ENCODE measurements around the gene SHISA9.

The SHISA9 gene

GRCh38 chr16:12876778-12877177 is 24.6 kb upstream of the SHISA9 start:
- H3K9ac ChIP-seq (ENCODE audit: low read depth, low read length) = no peak overlapping the region

GRCh38 chr16:12878973-12879372 is 22.4 kb upstream of the SHISA9 start:
- Histone ChIP-seq H3K4me3 (ENCODE audit: low read length) (no peak overlapping the region), H3K36me3 (ENCODE audit: insufficient read depth, low read length) (no peaks in the 10 kb centered on the region), H3K9ac (ENCODE audit: low read depth, low read length) (no peak overlapping the region), H3K9me3 (replicated peaks; ENCODE audit: low read length) (no peaks in the 10 kb centered on the region), H3K4me1 (ENCODE audit: control insufficient read depth, insufficient read depth, low read length) (peaks cover 9% of the 10 kb centered on the region), H3K27me3 (ENCODE audit: control insufficient read depth, insufficient read depth, low read length) (no peaks in the 10 kb centered on the region), H3K4me2 (ENCODE audit: low read length) (no peak overlapping the region)

More at GRCh38 chr16:12876778-12877177, 24.6 kb upstream of the SHISA9 start:
- no peaks in the 10 kb centered on the region for H3K36me3 ChIP-seq (ENCODE audit: insufficient read depth, low read length)
- peaks cover 15% of the 10 kb centered on the region for H3K4me1 ChIP-seq (ENCODE audit: control insufficient read depth, insufficient read depth, low read length)
- H3K27me3 ChIP-seq (ENCODE audit: control insufficient read depth, insufficient read depth, low read length) = no peaks in the 10 kb centered on the region
- no peaks in the 10 kb centered on the region for H3K9me3 ChIP-seq (replicated peaks; ENCODE audit: low read length)
- H3K4me2 ChIP-seq (ENCODE audit: low read length) = no peak overlapping the region
- no peak overlapping the region for H3K4me3 ChIP-seq (ENCODE audit: low read length)

- Histone ChIP-seq H3K4me3 (ENCODE audit: low read length) (no peak overlapping the region), H3K27me3 (ENCODE audit: control insufficient read depth, insufficient read depth, low read length) (no peaks in the 10 kb centered on the region), H3K4me1 (ENCODE audit: control insufficient read depth, insufficient read depth, low read length) (peaks cover 1% of the 10 kb centered on the region), H3K36me3 (ENCODE audit: insufficient read depth, low read length) (no peaks in the 10 kb centered on the region), H3K4me2 (ENCODE audit: low read length) (no peak overlapping the region), H3K9ac (ENCODE audit: low read depth, low read length) (no peak overlapping the region), H3K9me3 (replicated peaks; ENCODE audit: low read length) (no peaks in the 10 kb centered on the region)
These were observed 21.6 kb upstream of the SHISA9 start for GRCh38 chr16:12879812-12880211.

GRCh38 chr16:12881182-12881581 is 20.2 kb upstream of the SHISA9 start:
- H3K4me1 ChIP-seq (ENCODE audit: control insufficient read depth, insufficient read depth, low read length) = no peaks in the 10 kb centered on the region
- no peaks in the 10 kb centered on the region for H3K36me3 ChIP-seq (ENCODE audit: insufficient read depth, low read length)
- no peak overlapping the region for H3K4me2 ChIP-seq (ENCODE audit: low read length)
- H3K9ac ChIP-seq (ENCODE audit: low read depth, low read length) = no peak overlapping the region
- no peaks in the 10 kb centered on the region for H3K27me3 ChIP-seq (ENCODE audit: control insufficient read depth, insufficient read depth, low read length)
- H3K9me3 ChIP-seq (replicated peaks; ENCODE audit: low read length) = no peaks in the 10 kb centered on the region
- no peak overlapping the region for H3K4me3 ChIP-seq (ENCODE audit: low read length)

GRCh38 chr16:12881740-12882139 is 19.7 kb upstream of the SHISA9 start:
- Histone ChIP-seq H3K9ac (ENCODE audit: low read depth, low read length) (no peak overlapping the region), H3K4me2 (ENCODE audit: low read length) (no peak overlapping the region), H3K4me1 (ENCODE audit: control insufficient read depth, insufficient read depth, low read length) (no peaks in the 10 kb centered on the region), H3K9me3 (replicated peaks; ENCODE audit: low read length) (no peaks in the 10 kb centered on the region), H3K36me3 (ENCODE audit: insufficient read depth, low read length) (no peaks in the 10 kb centered on the region), H3K4me3 (ENCODE audit: low read length) (no peak overlapping the region), H3K27me3 (ENCODE audit: control insufficient read depth, insufficient read depth, low read length) (no peaks in the 10 kb centered on the region)

- no peaks in the 10 kb centered on the region for H3K9me3 ChIP-seq (replicated peaks; ENCODE audit: low read length)
These were observed 15.7 kb upstream of the SHISA9 start for GRCh38 chr16:12885742-12886141.

GRCh38 chr16:12891836-12892235 is 9.6 kb upstream of the SHISA9 start:
- H3K36me3 ChIP-seq (ENCODE audit: insufficient read depth, low read length) = no peaks in the 10 kb centered on the region

More at GRCh38 chr16:12885742-12886141, 15.7 kb upstream of the SHISA9 start:
- H3K36me3 ChIP-seq (ENCODE audit: insufficient read depth, low read length) = no peaks in the 10 kb centered on the region
- no peak overlapping the region for H3K4me2 ChIP-seq (ENCODE audit: low read length)
- H3K4me3 ChIP-seq (ENCODE audit: low read length) = no peak overlapping the region
- H3K4me1 ChIP-seq (ENCODE audit: control insufficient read depth, insufficient read depth, low read length) = no peaks in the 10 kb centered on the region
- no peak overlapping the region for H3K9ac ChIP-seq (ENCODE audit: low read depth, low read length)
- peaks cover 4% of the 10 kb centered on the region for H3K27me3 ChIP-seq (ENCODE audit: control insufficient read depth, insufficient read depth, low read length)

GRCh38 chr16:12893050-12893750 is 8.2 kb upstream of the SHISA9 start:
- H3K9ac ChIP-seq (ENCODE audit: low read depth, low read length) = no peak overlapping the region
- peaks cover 4% of the 10 kb centered on the region for H3K27me3 ChIP-seq (ENCODE audit: control insufficient read depth, insufficient read depth, low read length)
- H3K4me1 ChIP-seq (ENCODE audit: control insufficient read depth, insufficient read depth, low read length) = peaks cover 2% of the 10 kb centered on the region
- no peaks in the 10 kb centered on the region for H3K36me3 ChIP-seq (ENCODE audit: insufficient read depth, low read length)
- no peaks in the 10 kb centered on the region for H3K9me3 ChIP-seq (replicated peaks; ENCODE audit: low read length)
- no peak overlapping the region for H3K4me3 ChIP-seq (ENCODE audit: low read length)
- H3K4me2 ChIP-seq (ENCODE audit: low read length) = no peak overlapping the region

More at GRCh38 chr16:12891836-12892235, 9.6 kb upstream of the SHISA9 start:
- Histone ChIP-seq H3K27me3 (ENCODE audit: control insufficient read depth, insufficient read depth, low read length) (peaks cover 4% of the 10 kb centered on the region), H3K4me3 (ENCODE audit: low read length) (no peak overlapping the region), H3K9ac (ENCODE audit: low read depth, low read length) (no peak overlapping the region), H3K4me1 (ENCODE audit: control insufficient read depth, insufficient read depth, low read length) (peaks cover 2% of the 10 kb centered on the region), H3K4me2 (ENCODE audit: low read length) (no peak overlapping the region), H3K9me3 (replicated peaks; ENCODE audit: low read length) (no peaks in the 10 kb centered on the region)

GRCh38 chr16:12896562-12896961 is 4.8 kb upstream of the SHISA9 start:
- Histone ChIP-seq H3K27me3 (ENCODE audit: control insufficient read depth, insufficient read depth, low read length) (peaks cover 4% of the 10 kb centered on the region), H3K36me3 (ENCODE audit: insufficient read depth, low read length) (no peaks in the 10 kb centered on the region), H3K4me3 (ENCODE audit: low read length) (no peak overlapping the region), H3K4me1 (ENCODE audit: control insufficient read depth, insufficient read depth, low read length) (peaks cover 10% of the 10 kb centered on the region), H3K4me2 (ENCODE audit: low read length) (no peak overlapping the region), H3K9ac (ENCODE audit: low read depth, low read length) (no peak overlapping the region), H3K9me3 (replicated peaks; ENCODE audit: low read length) (no peaks in the 10 kb centered on the region)

GRCh38 chr16:12898551-12898950 is 2.8 kb upstream of the SHISA9 start:
- Histone ChIP-seq H3K4me2 (ENCODE audit: low read length) (no peak overlapping the region), H3K27me3 (ENCODE audit: control insufficient read depth, insufficient read depth, low read length) (peaks cover 4% of the 10 kb centered on the region), H3K4me3 (ENCODE audit: low read length) (no peak overlapping the region)

GRCh38 chr16:12899529-12900143 is 1.8 kb upstream of the SHISA9 start:
- Histone ChIP-seq H3K4me2 (ENCODE audit: low read length) (no peak overlapping the region), H3K9ac (ENCODE audit: low read depth, low read length) (no peak overlapping the region), H3K4me1 (ENCODE audit: control insufficient read depth, insufficient read depth, low read length) (peaks cover 25% of the 10 kb centered on the region), H3K36me3 (ENCODE audit: insufficient read depth, low read length) (no peaks in the 10 kb centered on the region), H3K9me3 (replicated peaks; ENCODE audit: low read length) (no peaks in the 10 kb centered on the region), H3K4me3 (ENCODE audit: low read length) (no peak overlapping the region), H3K27me3 (ENCODE audit: control insufficient read depth, insufficient read depth, low read length) (peaks cover 4% of the 10 kb centered on the region)

More at GRCh38 chr16:12898551-12898950, 2.8 kb upstream of the SHISA9 start:
- Histone ChIP-seq H3K9me3 (replicated peaks; ENCODE audit: low read length) (no peaks in the 10 kb centered on the region), H3K36me3 (ENCODE audit: insufficient read depth, low read length) (no peaks in the 10 kb centered on the region), H3K9ac (ENCODE audit: low read depth, low read length) (no peak overlapping the region), H3K4me1 (ENCODE audit: control insufficient read depth, insufficient read depth, low read length) (peaks cover 20% of the 10 kb centered on the region)

- H3K36me3 ChIP-seq (ENCODE audit: insufficient read depth, low read length) = no peaks in the 10 kb centered on the region
- peak overlapping the region; percentile 73 for H3K4me3 ChIP-seq (ENCODE audit: low read length)
- peak overlapping the region; percentile 87 for H3K4me2 ChIP-seq (ENCODE audit: low read length)
- peaks cover 29% of the 10 kb centered on the region for H3K4me1 ChIP-seq (ENCODE audit: control insufficient read depth, insufficient read depth, low read length)
- H3K9me3 ChIP-seq (replicated peaks; ENCODE audit: low read length) = no peaks in the 10 kb centered on the region
- peaks cover 4% of the 10 kb centered on the region for H3K27me3 ChIP-seq (ENCODE audit: control insufficient read depth, insufficient read depth, low read length)
- H3K9ac ChIP-seq (ENCODE audit: low read depth, low read length) = no peak overlapping the region
These were observed 1.2 kb upstream of the SHISA9 start for GRCh38 chr16:12900156-12900555.

Measured in skeletal muscle satellite cell (primary cell).